HepG2 (cell line): ENCODE results near the gene TWNK. TPM values are rescaled to one million over a fixed set of nuclear protein-coding genes. Genes with fewer than 3 reads are reported as not detected.
A peak's percentile ranks its signal among the peaks of the same experiment; 100 is the strongest.

Source experiments
- ATAC-seq: fragments of 200-7000 bp; cut with Tn5 transposase; 3 replicates; pipeline ENCODE4 v1.9.1; 2020; ENCODE audit warnings: mild to moderate bottlenecking, moderate library complexity
- BruUV-seq: library from RNA; stranded (reverse); fragments of 400-500 nt; replicated peaks from 2 replicates; lab custom pipeline; 2021; lab: Mats Ljungman, UMichigan
- CTCF ChIA-PET: fragments of 300-600 bp; formaldehyde crosslinking; extraction: SDS; loops from one replicate; lab custom pipeline; 2021; ENCODE audit warnings: low total read pairs, inconsistent platforms, low intra/inter-chr PET ratio; lab: Yijun Ruan, JAX
- POLR2A ChIA-PET: fragments of 350-600 bp; sonication (Branson Sonifier 250); formaldehyde crosslinking; loops from one replicate; lab custom pipeline; 2020; ENCODE audit warnings: antibody characterized with exemption, inconsistent platforms; lab: Yijun Ruan, JAX
- DNase-seq: peaks from one replicate; pipeline ENCODE4 v3.0.0-alpha.2; 2015; ENCODE audit warnings: low spot score
- FAIRE-seq: peaks from 3 replicates; lab custom pipeline; 2011; peaks lifted over from hg19 to GRCh38; lab: Jason Lieb, UNC
- H2AFZ ChIP-seq: one replicate; pipeline ENCODE4 v1.6.1; 2011; ENCODE audit warnings: low read length, inconsistent platforms
- H3K27ac ChIP-seq: fragments of 300-600 bp; 3 replicates; pipeline ENCODE4 v1.8.0; 2011; ENCODE audit warnings: mixed run types, mild to moderate bottlenecking, mixed read lengths, low read length, inconsistent platforms; ENCODE audit not compliant: insufficient read depth; ENCODE audit errors: extremely low read length
- H3K27me3 ChIP-seq, 2 experiments: fragments of 200-600 bp in 1 of 2; 2 replicates in 1 of 2; 3 replicates in 1 of 2; pipeline versions ENCODE4 v1.6.0 to v1.8.0; 2011; ENCODE audit warnings: low read length in 2 of 2, mild to moderate bottlenecking in 2 of 2, moderate library complexity in 2 of 2, inconsistent platforms in 1 of 2; ENCODE audit not compliant: insufficient read depth in 2 of 2, control insufficient read depth in 1 of 2
- H3K36me3 ChIP-seq, 2 experiments: fragments of 200-600 bp in 1 of 2; replicated peaks in 1 of 2; 2 replicates in 1 of 2; 3 replicates in 1 of 2; pipeline versions ENCODE4 v1.5.1 to v1.8.0; 2011; ENCODE audit warnings: low read length in 2 of 2, inconsistent platforms in 1 of 2; ENCODE audit not compliant: insufficient read depth in 2 of 2, control insufficient read depth in 1 of 2
- H3K4me1 ChIP-seq: 2 replicates; pipeline ENCODE4 v1.5.1; 2012; ENCODE audit warnings: low read length, inconsistent platforms; ENCODE audit not compliant: insufficient read depth
- H3K4me2 ChIP-seq: 2 replicates; pipeline ENCODE4 v1.6.0; 2011; ENCODE audit warnings: low read depth, low read length, inconsistent platforms
- H3K4me3 ChIP-seq, 3 experiments: fragments of 200-600 bp in 1 of 3; sonication (generic), shearing (Covaris generic) in 1 of 3; replicated peaks in 1 of 3; 2 replicates each; pipeline ENCODE4 v1.5.1; 2011 to 2016; ENCODE audit warnings: low read length in 3 of 3, inconsistent platforms in 2 of 3, low read depth in 2 of 3, mild to moderate bottlenecking in 2 of 3, control low read depth in 1 of 3, mixed read lengths in 1 of 3; ENCODE audit not compliant: insufficient read depth in 1 of 3
- H3K79me2 ChIP-seq: one replicate; pipeline ENCODE4 v1.6.1; 2011; ENCODE audit warnings: low read length, inconsistent platforms; ENCODE audit not compliant: insufficient read depth
- H3K9ac ChIP-seq: 2 replicates; pipeline ENCODE4 v1.6.0; 2011; ENCODE audit warnings: mild to moderate bottlenecking, low read depth, low read length, inconsistent platforms; ENCODE audit not compliant: insufficient read depth
- H3K9me3 ChIP-seq: 2 replicates; pipeline ENCODE4 v1.5.1; 2012; ENCODE audit warnings: mild to moderate bottlenecking, low read length
- H4K20me1 ChIP-seq: 2 replicates; pipeline ENCODE4 v1.6.0; 2011; ENCODE audit warnings: inconsistent platforms, mild to moderate bottlenecking, low read length, moderate library complexity; ENCODE audit not compliant: insufficient read depth
- CBX5 ChIP-seq: sonication (generic); formaldehyde crosslinking; IDR thresholded peaks from 2 replicates; pipeline ENCODE4 v1.4.0; 2020; ENCODE audit warnings: missing genetic modification reagents, borderline replicate concordance
- ETV6 ChIP-seq: sonication (generic); formaldehyde crosslinking; conservative IDR thresholded peaks from 2 replicates; pipeline ENCODE4 v1.4.0; 2020; ENCODE audit warnings: missing genetic modification reagents
- FOXP1 ChIP-seq, 2 experiments: fragments of 450-650 bp in 1 of 2; IDR thresholded peaks; 2 replicates each; pipeline ENCODE4 v1.6.1; 2017 to 2018; ENCODE audit warnings: antibody characterized with exemption in 1 of 2
- JUN ChIP-seq: sonication (generic); formaldehyde crosslinking; IDR thresholded peaks from 2 replicates; pipeline ENCODE4 v1.4.0; 2020; ENCODE audit warnings: mild to moderate bottlenecking, missing genetic modification reagents
- KDM4B ChIP-seq: sonication (generic); formaldehyde crosslinking; IDR thresholded peaks from 2 replicates; pipeline ENCODE4 v1.4.0; 2020; ENCODE audit warnings: missing genetic modification reagents
- KDM5B ChIP-seq: sonication (generic); formaldehyde crosslinking; IDR thresholded peaks from 2 replicates; pipeline ENCODE4 v1.4.0; 2020; ENCODE audit warnings: missing genetic modification reagents, mild to moderate bottlenecking, borderline replicate concordance
- NFE2L1 ChIP-seq: sonication (generic); formaldehyde crosslinking; IDR thresholded peaks from 2 replicates; pipeline ENCODE4 v1.4.0; 2020; ENCODE audit warnings: missing genetic modification reagents, mild to moderate bottlenecking, borderline replicate concordance
- NONO ChIP-seq, 2 experiments: fragments of 450-650 bp in 1 of 2; sonication (generic) in 1 of 2; formaldehyde crosslinking in 1 of 2; IDR thresholded peaks in 1 of 2; conservative IDR thresholded peaks in 1 of 2; 2 replicates each; pipeline versions ENCODE4 v1.6.1 to v1.8.0; 2017 to 2022; ENCODE audit warnings: mild to moderate bottlenecking in 1 of 2, missing genetic modification reagents in 1 of 2, moderate library complexity in 1 of 2
- NR2C2 ChIP-seq: sonication (generic); formaldehyde crosslinking; IDR thresholded peaks from 2 replicates; pipeline ENCODE4 v1.4.0; 2020; ENCODE audit warnings: missing genetic modification reagents, mild to moderate bottlenecking, moderate library complexity, borderline replicate concordance
- THAP7 ChIP-seq: sonication (generic); formaldehyde crosslinking; IDR thresholded peaks from 2 replicates; pipeline ENCODE4 v1.8.1; 2023; ENCODE audit warnings: mild to moderate bottlenecking, missing genetic modification reagents
- ZNF251 ChIP-seq: sonication (generic); formaldehyde crosslinking; IDR thresholded peaks from 2 replicates; pipeline ENCODE4 v1.9.0; 2021; ENCODE audit warnings: mild to moderate bottlenecking, missing genetic modification reagents
- ZNF292 ChIP-seq: sonication (generic); formaldehyde crosslinking; IDR thresholded peaks from 2 replicates; pipeline ENCODE4 v1.8.1; 2022; ENCODE audit warnings: mild to moderate bottlenecking, low read depth, missing genetic modification reagents, borderline replicate concordance
- ZNF546 ChIP-seq: sonication (generic); formaldehyde crosslinking; conservative IDR thresholded peaks from 2 replicates; pipeline ENCODE4 v1.8.1; 2023; ENCODE audit warnings: mild to moderate bottlenecking, missing genetic modification reagents
- ZNF605 ChIP-seq: sonication (generic); formaldehyde crosslinking; IDR thresholded peaks from 2 replicates; pipeline ENCODE4 v1.8.0; 2022; ENCODE audit warnings: mild to moderate bottlenecking, missing genetic modification reagents
- WGBS: methylation state at CpG from one replicate; pipeline ENCODE4 v1.1.6; 2017; ENCODE audit warnings: low lambda C conversion rate; 5-methylcytosine and 5-hydroxymethylcytosine counted together
- in situ Hi-C: cut with HindIII; loops from 2 replicates; pipeline ENCODE4 v1.10.0; 2017; ENCODE audit warnings: low pct_unique_long_range_greater_than_20kb; ENCODE audit not compliant: extremely low pct_ligation_motif_present
- intact Hi-C: fragments of 100-400 bp; cut with micrococcal nuclease; formaldehyde crosslinking; loops from one replicate; pipeline ENCODE4 v1.10.0; 2022; ENCODE audit not compliant: unreplicated experiment
- polyA plus RNA-seq, 8 experiments: library from polyadenylated mRNA; depleted of rRNA in 3 of 8; stranded (reverse) in 7 of 8; unstranded in 1 of 8; fragments of >200 nt; fragmentation: Illumina TruSeq in 4 of 8; extraction: Trizol in 4 of 8; gene quantifications; 2 replicates each; pipeline versions ENCODE4 v1.2.1 to v1.2.3, GENCODE V29; 2011 to 2016; ENCODE audit warnings: low read depth in 4 of 8, missing spikeins in 1 of 8, mixed read lengths in 1 of 8; ENCODE audit not compliant: insufficient read depth in 1 of 8
- total RNA-seq, 5 experiments: library from RNA; depleted of rRNA; stranded (reverse); fragments of >200 nt; fragmentation: Illumina TruSeq; extraction: Trizol; gene quantifications; 2 replicates each; pipeline ENCODE4 v1.2.3, GENCODE V29; 2016; ENCODE audit warnings: low read depth in 1 of 5
- TF ChIP-seq, protein P1 (sequence below): sonication (generic); formaldehyde crosslinking; IDR thresholded peaks from 2 replicates; pipeline ENCODE4 v1.8.1; 2023; ENCODE audit warnings: missing genetic modification reagents, mild to moderate bottlenecking, borderline replicate concordance
- TF ChIP-seq, protein P2 (sequence below): sonication (generic); formaldehyde crosslinking; IDR thresholded peaks from 2 replicates; pipeline ENCODE4 v1.4.0; 2020; ENCODE audit warnings: missing genetic modification reagents
- TF ChIP-seq, protein P3 (sequence below): sonication (generic); formaldehyde crosslinking; IDR thresholded peaks from 2 replicates; pipeline ENCODE4 v1.4.0; 2020; ENCODE audit warnings: low read depth, mild to moderate bottlenecking, missing genetic modification reagents

Gene TWNK
- total and polyA plus RNA-seq, 2 of the 13 experiments (the other 11 are each of a cell fraction or from before 2014, with no cell fraction given) = 10.7 to 16.5 TPM

- Histone ChIP-seq H3K9me3 (no peaks in the 10 kb centered on the region), H2AFZ (no peak overlapping the region), H3K79me2 (no peaks in the 10 kb centered on the region), H3K36me3 (peaks cover 8 to 24% of the 10 kb centered on the region in 2 experiments; a peak in 3 of 5 replicates), H3K4me3 (peak overlapping the region; percentile 73 to 80 (median 74)), H4K20me1 (no peaks in the 10 kb centered on the region), H3K27me3 (no peaks in the 10 kb centered on the region; a peak in 1 of 5 replicates), H3K4me2 (peak overlapping the region; percentile 96), H3K9ac (peak overlapping the region; percentile 77), H3K27ac (peak overlapping the region; percentile 65), H3K4me1 (peaks cover 66% of the 10 kb centered on the region)
- DNase-seq = peak; percentile 44
- ATAC-seq = peak; percentile 16
- no TSS peak for BruUV-seq
- ChIA-PET CTCF (no interaction called here), POLR2A (interaction anchor here (0.6 to 4.6 kb wide), 9 partner anchors 8 to 40 kb away, joined by 3 to 51 read pairs (median 13); partner anchors contain the start of genes KAZALD1 and LZTS2)
- no peak for FAIRE-seq
- intact Hi-C loops (loop anchor here (5.0 kb wide), 1 partner anchor 35 kb away; no protein-coding TSS in a partner anchor), in situ Hi-C loops (loop anchor here (5.0 kb wide), 1 partner anchor 35 kb away; no protein-coding TSS in a partner anchor)
- WGBS = 6% methylated on average over 3 of the region's 6 CpGs
- TF ChIP-seq ZNF605 = no peak
- TF ChIP-seq ZNF251 (CRISPR knock-in tag) = no peak
- TF ChIP-seq THAP7 = no peak
- TF ChIP-seq, protein P1, sequence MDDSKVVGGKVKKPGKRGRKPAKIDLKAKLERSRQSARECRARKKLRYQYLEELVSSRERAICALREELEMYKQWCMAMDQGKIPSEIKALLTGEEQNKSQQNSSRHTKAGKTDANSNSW = no peak
- 0 out of 2 replicates have a peak, but pooled peaks have one; percentile 9 for TF ChIP-seq ZNF546 (CRISPR knock-in tag)
- peak; percentile 16; the same call in 1 of the 2 replicates for TF ChIP-seq KDM5B (CRISPR knock-in tag)
- TF ChIP-seq FOXP1 (IDR thresholded peaks at IDR 0.05) = no peak
- TF ChIP-seq FOXP1 (CRISPR knock-in tag; IDR thresholded peaks at IDR 0.05) = no peak
- TF ChIP-seq NFE2L1 = no peak
- no peak for TF ChIP-seq ETV6
- 0 out of 2 replicates have a peak, but pooled peaks have one; percentile 13 for TF ChIP-seq NR2C2 (CRISPR knock-in tag)
- TF ChIP-seq, protein P2, sequence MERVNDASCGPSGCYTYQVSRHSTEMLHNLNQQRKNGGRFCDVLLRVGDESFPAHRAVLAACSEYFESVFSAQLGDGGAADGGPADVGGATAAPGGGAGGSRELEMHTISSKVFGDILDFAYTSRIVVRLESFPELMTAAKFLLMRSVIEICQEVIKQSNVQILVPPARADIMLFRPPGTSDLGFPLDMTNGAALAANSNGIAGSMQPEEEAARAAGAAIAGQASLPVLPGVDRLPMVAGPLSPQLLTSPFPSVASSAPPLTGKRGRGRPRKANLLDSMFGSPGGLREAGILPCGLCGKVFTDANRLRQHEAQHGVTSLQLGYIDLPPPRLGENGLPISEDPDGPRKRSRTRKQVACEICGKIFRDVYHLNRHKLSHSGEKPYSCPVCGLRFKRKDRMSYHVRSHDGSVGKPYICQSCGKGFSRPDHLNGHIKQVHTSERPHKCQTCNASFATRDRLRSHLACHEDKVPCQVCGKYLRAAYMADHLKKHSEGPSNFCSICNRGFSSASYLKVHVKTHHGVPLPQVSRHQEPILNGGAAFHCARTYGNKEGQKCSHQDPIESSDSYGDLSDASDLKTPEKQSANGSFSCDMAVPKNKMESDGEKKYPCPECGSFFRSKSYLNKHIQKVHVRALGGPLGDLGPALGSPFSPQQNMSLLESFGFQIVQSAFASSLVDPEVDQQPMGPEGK (CRISPR knock-in tag) = peak; percentile 59; the same call in 1 of the 2 replicates
- TF ChIP-seq, protein P3, sequence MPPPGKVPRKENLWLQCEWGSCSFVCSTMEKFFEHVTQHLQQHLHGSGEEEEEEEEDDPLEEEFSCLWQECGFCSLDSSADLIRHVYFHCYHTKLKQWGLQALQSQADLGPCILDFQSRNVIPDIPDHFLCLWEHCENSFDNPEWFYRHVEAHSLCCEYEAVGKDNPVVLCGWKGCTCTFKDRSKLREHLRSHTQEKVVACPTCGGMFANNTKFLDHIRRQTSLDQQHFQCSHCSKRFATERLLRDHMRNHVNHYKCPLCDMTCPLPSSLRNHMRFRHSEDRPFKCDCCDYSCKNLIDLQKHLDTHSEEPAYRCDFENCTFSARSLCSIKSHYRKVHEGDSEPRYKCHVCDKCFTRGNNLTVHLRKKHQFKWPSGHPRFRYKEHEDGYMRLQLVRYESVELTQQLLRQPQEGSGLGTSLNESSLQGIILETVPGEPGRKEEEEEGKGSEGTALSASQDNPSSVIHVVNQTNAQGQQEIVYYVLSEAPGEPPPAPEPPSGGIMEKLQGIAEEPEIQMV (CRISPR knock-in tag) = no peak
- TF ChIP-seq KDM4B (CRISPR knock-in tag) = no peak
- TF ChIP-seq JUN (CRISPR knock-in tag) = peak; percentile 56; the same call in 1 of the 2 replicates
- no peak for TF ChIP-seq NONO (IDR thresholded peaks at IDR 0.05)
- TF ChIP-seq NONO (CRISPR knock-in tag; conservative IDR thresholded peaks at IDR 0.05) = no peak
- TF ChIP-seq ZNF292 (CRISPR knock-in tag) = peak; percentile 27; the same call in 1 of the 2 replicates
- TF ChIP-seq CBX5 = no peak
These were observed 45.4 kb downstream of the TWNK start for GRCh38 chr10:101032637-101033224.
